ENCODE results near the gene ZNF503. TPM values are rescaled to one million over a fixed set of nuclear protein-coding genes. Genes with fewer than 3 reads are reported as not detected.

ZNF503 gene
- total RNA-seq, 2 experiments from 2014 or later: 0.33 to 0.42 TPM

- Mint-ChIP-seq H3K36me3 (no peaks in the 10 kb centered on the region), H3K9me3 (peaks cover 4% of the 10 kb centered on the region), H3K4me1 (no peaks in the 10 kb centered on the region), H3K27ac (no peak overlapping the region), H3K27me3 (peaks cover 35% of the 10 kb centered on the region), H3K4me3 (no peak overlapping the region)
- DNase-seq: no peak
These were observed 36.1 kb upstream of the ZNF503 start for GRCh38 chr10:75437693-75438092.

- no peaks in the 10 kb centered on the region for H3K36me3 Mint-ChIP-seq
- no peak for DNase-seq
- H3K4me3 Mint-ChIP-seq: no peak overlapping the region
- H3K27me3 Mint-ChIP-seq: peaks cover 37% of the 10 kb centered on the region
- no peaks in the 10 kb centered on the region for H3K9me3 Mint-ChIP-seq
- H3K4me1 Mint-ChIP-seq: no peaks in the 10 kb centered on the region
- H3K27ac Mint-ChIP-seq: no peak overlapping the region
These were observed 35.3 kb upstream of the ZNF503 start for GRCh38 chr10:75436896-75437295.

- Mint-ChIP-seq H3K36me3 (no peaks in the 10 kb centered on the region), H3K4me1 (no peaks in the 10 kb centered on the region)
These were observed 33.7 kb upstream of the ZNF503 start for GRCh38 chr10:75435291-75435690.

GRCh38 chr10:75434291-75434690, 32.7 kb upstream of the ZNF503 start:
- Mint-ChIP-seq H3K4me1 (no peaks in the 10 kb centered on the region), H3K36me3 (no peaks in the 10 kb centered on the region), H3K27ac (no peak overlapping the region), H3K9me3 (no peaks in the 10 kb centered on the region), H3K27me3 (peaks cover 58% of the 10 kb centered on the region), H3K4me3 (no peak overlapping the region)
- no peak for DNase-seq

More at GRCh38 chr10:75435291-75435690, 33.7 kb upstream of the ZNF503 start:
- no peak overlapping the region for H3K27ac Mint-ChIP-seq
- H3K27me3 Mint-ChIP-seq: peaks cover 49% of the 10 kb centered on the region
- no peaks in the 10 kb centered on the region for H3K9me3 Mint-ChIP-seq
- H3K4me3 Mint-ChIP-seq: no peak overlapping the region
- no peak for DNase-seq

GRCh38 chr10:75433216-75433615, 31.7 kb upstream of the ZNF503 start:
- no peaks in the 10 kb centered on the region for H3K36me3 Mint-ChIP-seq
- no peaks in the 10 kb centered on the region for H3K4me1 Mint-ChIP-seq
- H3K9me3 Mint-ChIP-seq: no peaks in the 10 kb centered on the region
- H3K27me3 Mint-ChIP-seq: peaks cover 63% of the 10 kb centered on the region
- no peak overlapping the region for H3K4me3 Mint-ChIP-seq
- H3K27ac Mint-ChIP-seq: no peak overlapping the region
- DNase-seq: no peak

- no peaks in the 10 kb centered on the region for H3K4me1 Mint-ChIP-seq
- peaks cover 64% of the 10 kb centered on the region for H3K27me3 Mint-ChIP-seq
- H3K9me3 Mint-ChIP-seq: no peaks in the 10 kb centered on the region
- DNase-seq: no peak
- H3K4me3 Mint-ChIP-seq: no peak overlapping the region
- no peak overlapping the region for H3K27ac Mint-ChIP-seq
- H3K36me3 Mint-ChIP-seq: no peaks in the 10 kb centered on the region
These were observed 31.2 kb upstream of the ZNF503 start for GRCh38 chr10:75432763-75433162.

- Mint-ChIP-seq H3K27ac (no peak overlapping the region), H3K9me3 (no peaks in the 10 kb centered on the region), H3K4me1 (no peaks in the 10 kb centered on the region), H3K36me3 (no peaks in the 10 kb centered on the region), H3K27me3 (peaks cover 64% of the 10 kb centered on the region), H3K4me3 (no peak overlapping the region)
- DNase-seq: no peak
These were observed 30.6 kb upstream of the ZNF503 start for GRCh38 chr10:75432176-75432575.

- no peak for DNase-seq
- H3K36me3 Mint-ChIP-seq: no peaks in the 10 kb centered on the region
- no peak within 1 kb of the TSS for H3K4me3 Mint-ChIP-seq
- H3K27me3 Mint-ChIP-seq: peaks cover 64% of the 10 kb centered on the region
- H3K4me1 Mint-ChIP-seq: no peaks in the 10 kb centered on the region
- no peaks in the 10 kb centered on the region for H3K9me3 Mint-ChIP-seq
- H3K27ac Mint-ChIP-seq: no peak within 1 kb of the TSS
These were observed 29.9 kb upstream of the ZNF503 start, which contains the start of gene LRMDA for GRCh38 chr10:75431180-75432111. Gene LRMDA (plus strand): TSS chr10:75431624.

- H3K4me1 Mint-ChIP-seq: no peaks in the 10 kb centered on the region
- no peak for DNase-seq
- peaks cover 59% of the 10 kb centered on the region for H3K27me3 Mint-ChIP-seq
- no peaks in the 10 kb centered on the region for H3K36me3 Mint-ChIP-seq
- H3K27ac Mint-ChIP-seq: no peak overlapping the region
- H3K9me3 Mint-ChIP-seq: no peaks in the 10 kb centered on the region
- H3K4me3 Mint-ChIP-seq: no peak overlapping the region
These were observed 28.6 kb upstream of the ZNF503 start for GRCh38 chr10:75430000-75430763.

- Mint-ChIP-seq H3K36me3 (no peaks in the 10 kb centered on the region), H3K4me3 (no peak overlapping the region), H3K27ac (no peak overlapping the region)
These were observed 27.7 kb upstream of the ZNF503 start for GRCh38 chr10:75429159-75429827.

GRCh38 chr10:75428434-75429158, 27.0 kb upstream of the ZNF503 start:
- H3K4me1 Mint-ChIP-seq: no peaks in the 10 kb centered on the region
- H3K9me3 Mint-ChIP-seq: no peaks in the 10 kb centered on the region
- H3K27ac Mint-ChIP-seq: no peak overlapping the region
- no peak for DNase-seq
- H3K36me3 Mint-ChIP-seq: no peaks in the 10 kb centered on the region
- H3K4me3 Mint-ChIP-seq: no peak overlapping the region
- H3K27me3 Mint-ChIP-seq: peaks cover 44% of the 10 kb centered on the region

More at GRCh38 chr10:75429159-75429827, 27.7 kb upstream of the ZNF503 start:
- DNase-seq: no peak
- peaks cover 50% of the 10 kb centered on the region for H3K27me3 Mint-ChIP-seq
- no peaks in the 10 kb centered on the region for H3K4me1 Mint-ChIP-seq
- H3K9me3 Mint-ChIP-seq: no peaks in the 10 kb centered on the region

- H3K27me3 Mint-ChIP-seq: peaks cover 41% of the 10 kb centered on the region
- no peaks in the 10 kb centered on the region for H3K9me3 Mint-ChIP-seq
- H3K36me3 Mint-ChIP-seq: no peaks in the 10 kb centered on the region
- no peak overlapping the region for H3K27ac Mint-ChIP-seq
- H3K4me1 Mint-ChIP-seq: no peaks in the 10 kb centered on the region
- no peak overlapping the region for H3K4me3 Mint-ChIP-seq
- DNase-seq: no peak
These were observed 26.4 kb upstream of the ZNF503 start for GRCh38 chr10:75427951-75428350.

GRCh38 chr10:75426880-75427279, 25.3 kb upstream of the ZNF503 start:
- H3K27ac Mint-ChIP-seq: no peak overlapping the region
- H3K4me1 Mint-ChIP-seq: no peaks in the 10 kb centered on the region
- H3K9me3 Mint-ChIP-seq: no peaks in the 10 kb centered on the region
- peaks cover 32% of the 10 kb centered on the region for H3K27me3 Mint-ChIP-seq
- H3K36me3 Mint-ChIP-seq: no peaks in the 10 kb centered on the region
- no peak for DNase-seq
- no peak overlapping the region for H3K4me3 Mint-ChIP-seq

- H3K4me3 Mint-ChIP-seq: no peak overlapping the region
- H3K9me3 Mint-ChIP-seq: no peaks in the 10 kb centered on the region
- no peaks in the 10 kb centered on the region for H3K4me1 Mint-ChIP-seq
- H3K27me3 Mint-ChIP-seq: peaks cover 22% of the 10 kb centered on the region
- H3K27ac Mint-ChIP-seq: no peak overlapping the region
- no peak for DNase-seq
- no peaks in the 10 kb centered on the region for H3K36me3 Mint-ChIP-seq
These were observed 23.9 kb upstream of the ZNF503 start for GRCh38 chr10:75425291-75426079.
